Immature natural killer cell (primary cell): ENCODE results near the gene TM4SF20. TPM values are rescaled to one million over a fixed set of nuclear protein-coding genes. Genes with fewer than 3 reads are reported as not detected.
"Not testable (repeated sequence)": the region's sequence is repeated elsewhere in the genome, so short reads cannot be mapped to it uniquely, and the experiment has no call there.

Experiments used
- DNase-seq, 3 donors: peaks; one replicate each; pipeline ENCODE4 v3.0.0; 2022; ENCODE audit warnings: mixed read lengths in 1 of 3
- H3K27ac Mint-ChIP-seq, 6 donors: one replicate each; pipeline ENCODE4 v1.8.0; 2020; ENCODE audit warnings: mixed read lengths in 6 of 6, mild to moderate bottlenecking in 5 of 6, inconsistent platforms in 4 of 6, moderate library complexity in 3 of 6
- H3K27me3 Mint-ChIP-seq, 3 donors: one replicate each; pipeline ENCODE4 v1.8.0; 2020 to 2021; ENCODE audit warnings: low read depth in 3 of 3, mild to moderate bottlenecking in 3 of 3, mixed read lengths in 3 of 3, moderate library complexity in 3 of 3, inconsistent platforms in 1 of 3
- H3K36me3 Mint-ChIP-seq, 3 donors: one replicate each; pipeline ENCODE4 v1.8.0; 2020; ENCODE audit warnings: mixed read lengths in 3 of 3, inconsistent platforms in 2 of 3, mild to moderate bottlenecking in 2 of 3
- H3K4me1 Mint-ChIP-seq, 2 donors: one replicate each; pipeline ENCODE4 v1.8.0; 2020; ENCODE audit warnings: inconsistent platforms in 2 of 2, mild to moderate bottlenecking in 2 of 2, mixed read lengths in 2 of 2, moderate library complexity in 1 of 2
- H3K4me3 Mint-ChIP-seq, 5 donors: one replicate each; pipeline ENCODE4 v1.8.0; 2020; ENCODE audit warnings: mild to moderate bottlenecking in 5 of 5, mixed read lengths in 5 of 5, inconsistent platforms in 3 of 5, moderate library complexity in 3 of 5
- H3K9me3 Mint-ChIP-seq, 6 donors: one replicate each; pipeline ENCODE4 v1.8.0; 2020; ENCODE audit warnings: mild to moderate bottlenecking in 6 of 6, mixed read lengths in 6 of 6, inconsistent platforms in 4 of 6, moderate library complexity in 3 of 6
- polyA plus RNA-seq, 3 donors: library from polyadenylated mRNA; unstranded; fragments of 300-500 nt; fragmentation: Illumina TruSeq; gene quantifications; one replicate each; pipeline ENCODE4 v1.2.3, GENCODE V29; 2021

The TM4SF20 gene
- polyA plus RNA-seq, 3 donors from 2014 or later = not detected

DNA sequence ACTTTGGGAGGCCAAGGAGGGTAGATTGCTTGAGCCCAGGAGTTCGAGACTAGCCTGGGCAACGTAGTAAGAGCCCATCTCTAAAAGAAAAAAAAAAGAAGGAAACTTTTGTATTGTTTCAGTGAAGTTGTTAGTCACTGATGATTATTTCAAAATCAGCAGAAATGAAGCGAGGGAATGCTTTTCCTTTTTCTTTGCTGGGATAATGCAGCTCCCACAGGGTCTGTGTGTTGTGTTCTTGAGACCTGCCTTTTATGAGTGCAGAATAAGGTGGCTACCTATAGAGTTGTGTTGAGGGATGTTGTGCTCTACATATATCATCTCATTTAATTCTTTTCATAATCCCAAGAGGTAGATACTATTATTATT lies 11.7 kb downstream of the TM4SF20 start:
- no peak overlapping the region for H3K27ac Mint-ChIP-seq
- no peak for DNase-seq
- H3K27me3 Mint-ChIP-seq = no peaks in the 10 kb centered on the region
- no peaks in the 10 kb centered on the region for H3K9me3 Mint-ChIP-seq
- H3K4me3 Mint-ChIP-seq = no peak overlapping the region
- no peaks in the 10 kb centered on the region for H3K4me1 Mint-ChIP-seq
- H3K36me3 Mint-ChIP-seq = no peaks in the 10 kb centered on the region

DNA sequence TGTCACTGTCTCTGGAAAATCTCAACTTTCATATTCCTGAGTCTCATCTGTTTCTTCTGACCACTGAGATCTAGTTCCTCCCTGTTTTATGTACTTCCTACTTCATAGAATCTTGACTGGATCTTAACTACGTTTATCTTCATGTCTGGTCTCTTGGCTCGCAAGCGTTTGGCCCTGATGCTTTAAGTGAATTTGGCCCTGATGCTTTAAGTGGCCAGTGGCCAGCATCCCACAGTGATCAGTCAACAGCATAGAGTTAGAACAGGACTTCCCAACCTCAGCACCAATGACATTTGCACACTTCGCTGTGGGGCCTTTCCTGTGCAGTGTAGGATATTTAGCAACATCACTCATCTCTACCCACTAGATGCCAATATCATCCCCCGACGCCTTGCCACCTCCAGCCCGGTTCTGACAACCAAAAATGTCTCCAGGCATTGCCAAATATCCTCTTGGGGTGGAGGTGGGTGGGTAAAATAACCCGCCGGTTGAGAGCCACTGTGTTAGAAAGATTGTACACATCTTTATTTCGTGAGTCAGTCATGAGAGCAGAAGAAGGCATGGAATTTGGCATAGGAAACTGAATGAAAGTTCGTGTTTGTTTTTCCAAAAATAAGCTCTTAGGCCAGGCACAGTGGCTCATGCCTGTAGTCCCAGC lies 12.2 kb downstream of the TM4SF20 start:
- Mint-ChIP-seq H3K27me3 (no peaks in the 10 kb centered on the region), H3K4me1 (no peaks in the 10 kb centered on the region), H3K4me3 (no peak overlapping the region), H3K9me3 (no peaks in the 10 kb centered on the region), H3K36me3 (no peaks in the 10 kb centered on the region), H3K27ac (no peak overlapping the region)
- no peak for DNase-seq

- Mint-ChIP-seq H3K4me1 (no peaks in the 10 kb centered on the region), H3K27me3 (no peaks in the 10 kb centered on the region), H3K27ac (no peak overlapping the region), H3K4me3 (no peak overlapping the region), H3K9me3 (no peaks in the 10 kb centered on the region), H3K36me3 (peaks cover 0 to 10% (median 3%) of the 10 kb centered on the region in 3 donors)
- no peak for DNase-seq
Observed at GRCh38 chr2:227365833-227366232, 13.3 kb downstream of the TM4SF20 start.

GRCh38 chr2:227364585-227365263 lies 14.4 kb downstream of the TM4SF20 start:
- H3K4me3 Mint-ChIP-seq, H3K4me1 Mint-ChIP-seq, DNase-seq, H3K27me3 Mint-ChIP-seq, H3K9me3 Mint-ChIP-seq: not testable (repeated sequence)
- H3K36me3 Mint-ChIP-seq = peaks cover 2 to 17% (median 11%) of the 10 kb centered on the region in 3 donors
- peak overlapping the region in 1 of 6 donors; percentile 40 for H3K27ac Mint-ChIP-seq

DNA sequence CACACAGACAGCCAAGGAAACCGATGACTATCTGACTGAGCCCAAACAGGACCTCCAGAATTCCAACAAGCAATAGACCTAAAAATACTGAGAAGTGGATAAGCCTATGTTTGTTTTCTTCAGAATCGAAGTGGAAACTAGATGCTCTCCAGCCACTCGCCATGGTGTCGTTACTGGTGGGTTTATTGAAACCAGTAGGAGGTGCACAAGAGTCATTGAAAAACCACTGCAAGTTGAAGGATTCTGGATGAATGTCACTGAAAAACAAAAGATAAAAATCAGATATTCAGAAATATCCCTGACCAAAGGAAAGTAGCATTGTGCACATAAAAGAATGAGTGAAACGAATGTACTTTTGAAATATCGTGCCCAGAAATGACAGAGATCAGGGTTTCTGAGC lies 15.3 kb downstream of the TM4SF20 start:
- no peaks in the 10 kb centered on the region for H3K4me1 Mint-ChIP-seq
- H3K4me3 Mint-ChIP-seq = no peak overlapping the region
- no peaks in the 10 kb centered on the region for H3K27me3 Mint-ChIP-seq
- no peaks in the 10 kb centered on the region for H3K9me3 Mint-ChIP-seq
- H3K27ac Mint-ChIP-seq = no peak overlapping the region
- peaks cover 8 to 25% (median 19%) of the 10 kb centered on the region in 3 donors for H3K36me3 Mint-ChIP-seq
- no peak for DNase-seq

GRCh38 chr2:227360351-227360750 lies 18.8 kb downstream of the TM4SF20 start:
- Mint-ChIP-seq H3K4me1 (no peaks in the 10 kb centered on the region), H3K36me3 (peaks cover 21 to 46% (median 34%) of the 10 kb centered on the region in 3 donors), H3K27ac (no peak overlapping the region), H3K4me3 (no peak overlapping the region), H3K9me3 (no peaks in the 10 kb centered on the region), H3K27me3 (no peaks in the 10 kb centered on the region)
- DNase-seq = no peak

- DNase-seq = no peak
- H3K9me3 Mint-ChIP-seq = no peaks in the 10 kb centered on the region
- H3K27ac Mint-ChIP-seq = peak overlapping the region in 1 of 6 donors; percentile 14
- no peak overlapping the region for H3K4me3 Mint-ChIP-seq
- H3K4me1 Mint-ChIP-seq = no peaks in the 10 kb centered on the region
- H3K27me3 Mint-ChIP-seq = no peaks in the 10 kb centered on the region
- H3K36me3 Mint-ChIP-seq = peaks cover 18 to 39% (median 27%) of the 10 kb centered on the region in 3 donors
Observed at GRCh38 chr2:227351639-227352038, 27.5 kb downstream of the TM4SF20 start.

GRCh38 chr2:227349989-227350612 lies 29.0 kb downstream of the TM4SF20 start:
- no peak for DNase-seq
- no peaks in the 10 kb centered on the region for H3K9me3 Mint-ChIP-seq

DNA sequence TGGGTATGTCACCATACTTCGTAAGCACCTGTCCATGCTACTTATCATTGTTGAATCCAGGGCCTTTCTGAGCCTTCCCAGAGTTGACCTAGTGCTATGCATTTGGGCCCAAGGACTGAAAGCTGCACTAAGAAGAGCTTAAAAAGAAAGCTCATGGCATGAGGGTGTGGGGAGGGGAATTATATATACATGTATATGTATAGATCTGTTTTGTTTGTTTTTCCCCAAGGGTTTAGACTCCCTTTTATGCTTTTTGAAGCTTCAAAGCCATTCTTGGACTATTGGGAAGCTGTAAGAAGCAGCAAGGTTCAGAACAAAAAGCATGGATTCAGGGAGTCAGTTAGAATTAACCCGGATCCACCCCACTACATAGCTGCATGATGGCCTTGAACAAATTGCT lies 30.8 kb downstream of the TM4SF20 start:
- peaks cover 18 to 38% (median 26%) of the 10 kb centered on the region in 3 donors for H3K36me3 Mint-ChIP-seq

More at GRCh38 chr2:227349989-227350612, 29.0 kb downstream of the TM4SF20 start:
- no peaks in the 10 kb centered on the region for H3K4me1 Mint-ChIP-seq
- H3K36me3 Mint-ChIP-seq = peaks cover 18 to 42% (median 26%) of the 10 kb centered on the region in 3 donors
- H3K27me3 Mint-ChIP-seq = no peaks in the 10 kb centered on the region
- H3K27ac Mint-ChIP-seq = no peak overlapping the region
- no peak overlapping the region for H3K4me3 Mint-ChIP-seq

GRCh38 chr2:227347117-227347516 lies 32.0 kb downstream of the TM4SF20 start:
- H3K27me3 Mint-ChIP-seq = no peaks in the 10 kb centered on the region
- DNase-seq = no peak
- H3K36me3 Mint-ChIP-seq = peaks cover 22 to 44% (median 23%) of the 10 kb centered on the region in 3 donors
- H3K27ac Mint-ChIP-seq = peak overlapping the region in 1 of 6 donors; percentile 5
- H3K4me3 Mint-ChIP-seq = no peak overlapping the region
- H3K9me3 Mint-ChIP-seq = no peaks in the 10 kb centered on the region
- H3K4me1 Mint-ChIP-seq = no peaks in the 10 kb centered on the region

More for the DNA sequence above, 30.8 kb downstream of the TM4SF20 start:
- no peaks in the 10 kb centered on the region for H3K27me3 Mint-ChIP-seq
- H3K4me1 Mint-ChIP-seq = no peaks in the 10 kb centered on the region
- no peak overlapping the region for H3K4me3 Mint-ChIP-seq
- H3K9me3 Mint-ChIP-seq = no peaks in the 10 kb centered on the region
- no peak overlapping the region for H3K27ac Mint-ChIP-seq
- DNase-seq = no peak

GRCh38 chr2:227344231-227344630 lies 34.9 kb downstream of the TM4SF20 start:
- Mint-ChIP-seq H3K9me3 (no peaks in the 10 kb centered on the region), H3K4me3 (no peak overlapping the region), H3K36me3 (peaks cover 15 to 53% (median 26%) of the 10 kb centered on the region in 3 donors), H3K27ac (no peak overlapping the region), H3K4me1 (no peaks in the 10 kb centered on the region), H3K27me3 (no peaks in the 10 kb centered on the region)
- DNase-seq = no peak

DNA sequence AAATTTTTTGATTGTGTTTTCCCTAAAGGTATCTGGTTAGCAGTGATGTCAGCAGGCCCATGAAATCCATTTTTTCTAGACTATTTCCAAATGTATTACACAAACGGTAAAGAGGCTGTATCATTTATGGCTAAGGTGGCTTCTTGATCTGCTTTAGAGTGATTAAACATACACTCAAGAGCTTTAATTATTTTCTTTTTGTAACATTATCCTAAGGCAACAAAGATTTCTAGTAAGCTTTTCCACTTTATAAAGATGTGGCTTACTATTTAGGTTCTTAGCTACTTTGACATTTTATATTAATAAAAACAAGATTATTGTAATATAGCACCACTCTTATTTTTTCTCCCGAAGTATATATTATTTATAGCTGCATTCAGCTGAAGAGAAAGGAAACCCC lies 37.6 kb downstream of the TM4SF20 start:
- Mint-ChIP-seq H3K27ac (no peak overlapping the region), H3K27me3 (no peaks in the 10 kb centered on the region), H3K4me1 (no peaks in the 10 kb centered on the region), H3K4me3 (no peak overlapping the region), H3K36me3 (peaks cover 4 to 44% (median 17%) of the 10 kb centered on the region in 3 donors), H3K9me3 (no peaks in the 10 kb centered on the region)
- no peak for DNase-seq

GRCh38 chr2:227340106-227340505 lies 39.0 kb downstream of the TM4SF20 start:
- Mint-ChIP-seq H3K9me3 (no peaks in the 10 kb centered on the region), H3K36me3 (peaks cover 13 to 47% (median 23%) of the 10 kb centered on the region in 3 donors), H3K27me3 (no peaks in the 10 kb centered on the region), H3K4me1 (no peaks in the 10 kb centered on the region), H3K27ac (no peak overlapping the region), H3K4me3 (no peak overlapping the region)
- DNase-seq = no peak

GRCh38 chr2:227339098-227339599 lies 40.0 kb downstream of the TM4SF20 start:
- no peaks in the 10 kb centered on the region for H3K9me3 Mint-ChIP-seq
- H3K4me3 Mint-ChIP-seq = no peak overlapping the region
- no peaks in the 10 kb centered on the region for H3K27me3 Mint-ChIP-seq
- no peak for DNase-seq
- no peaks in the 10 kb centered on the region for H3K4me1 Mint-ChIP-seq
- H3K27ac Mint-ChIP-seq = peak overlapping the region in 2 of 6 donors; percentile 9 to 29
- peaks cover 14 to 55% (median 25%) of the 10 kb centered on the region in 3 donors for H3K36me3 Mint-ChIP-seq
